Measurements from ENCODE around the gene KAT2B.

DNA sequence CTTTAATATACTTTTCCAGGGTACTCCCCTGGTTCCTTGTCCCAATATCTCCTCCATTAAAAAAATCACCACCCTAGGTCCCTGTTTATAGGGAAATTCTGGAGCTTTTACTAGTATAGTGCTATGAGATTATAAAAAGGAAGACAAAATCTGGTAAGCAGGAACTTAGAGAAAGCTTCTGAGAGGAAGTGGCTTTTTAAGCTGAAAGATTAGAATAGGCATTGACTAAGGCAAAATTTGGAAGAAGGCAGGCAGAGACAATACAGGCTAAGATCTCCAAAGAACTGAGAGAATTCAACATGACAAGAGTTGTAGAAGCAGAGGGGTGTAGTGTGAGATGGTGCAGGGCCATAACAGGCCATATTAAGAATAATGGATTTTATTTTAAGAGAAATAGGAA lies 120.0 kb downstream of the KAT2B start:
- TF ChIP-seq, protein P1, sequence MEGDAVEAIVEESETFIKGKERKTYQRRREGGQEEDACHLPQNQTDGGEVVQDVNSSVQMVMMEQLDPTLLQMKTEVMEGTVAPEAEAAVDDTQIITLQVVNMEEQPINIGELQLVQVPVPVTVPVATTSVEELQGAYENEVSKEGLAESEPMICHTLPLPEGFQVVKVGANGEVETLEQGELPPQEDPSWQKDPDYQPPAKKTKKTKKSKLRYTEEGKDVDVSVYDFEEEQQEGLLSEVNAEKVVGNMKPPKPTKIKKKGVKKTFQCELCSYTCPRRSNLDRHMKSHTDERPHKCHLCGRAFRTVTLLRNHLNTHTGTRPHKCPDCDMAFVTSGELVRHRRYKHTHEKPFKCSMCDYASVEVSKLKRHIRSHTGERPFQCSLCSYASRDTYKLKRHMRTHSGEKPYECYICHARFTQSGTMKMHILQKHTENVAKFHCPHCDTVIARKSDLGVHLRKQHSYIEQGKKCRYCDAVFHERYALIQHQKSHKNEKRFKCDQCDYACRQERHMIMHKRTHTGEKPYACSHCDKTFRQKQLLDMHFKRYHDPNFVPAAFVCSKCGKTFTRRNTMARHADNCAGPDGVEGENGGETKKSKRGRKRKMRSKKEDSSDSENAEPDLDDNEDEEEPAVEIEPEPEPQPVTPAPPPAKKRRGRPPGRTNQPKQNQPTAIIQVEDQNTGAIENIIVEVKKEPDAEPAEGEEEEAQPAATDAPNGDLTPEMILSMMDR (IDR thresholded peaks at IDR 0.05): no peak
- TF ChIP-seq ZFX (IDR thresholded peaks at IDR 0.05; ENCODE audit: borderline replicate concordance): no peak
